ENCODE data around the gene FCHSD2.

- TF ChIP-seq YY1 (IDR thresholded peaks at IDR 0.05; ENCODE audit: insufficient read depth, insufficient read length), result no peak
- no peak for TF ChIP-seq ZNF274 (IDR thresholded peaks at IDR 0.05; ENCODE audit: low read depth, low read length)
These were observed 1.7 kb downstream of the FCHSD2 start for GRCh38 chr11:73140213-73141030.

All from NT2/D1 (cell line).